Natural killer cell (primary cell): ENCODE measurements around the gene S100A4. TPM values are rescaled to one million over a fixed set of nuclear protein-coding genes. Genes with fewer than 3 reads are reported as not detected.
"Not testable (repeated sequence)": the region's sequence is repeated elsewhere in the genome, so short reads cannot be mapped to it uniquely, and the experiment has no call there.

ENCODE experiments used
- ATAC-seq, 3 donors: fragments of 150-1000 bp in 2 of 3; fragments of 200-7000 bp in 1 of 3; cut with Tn5 transposase; 1 replicate in 1 of 3; 2 replicates in 2 of 3; pipeline ENCODE4 v1.10.0; 2021; ENCODE audit warnings: mild to moderate bottlenecking in 2 of 3, moderate library complexity in 2 of 3
- DNase-seq, 2 donors: peaks; one replicate each; pipeline versions ENCODE4 v3.0.0 to v3.0.0-alpha.2; 2013 to 2021; ENCODE audit warnings: mixed read lengths in 1 of 2
- H3K27ac ChIP-seq: one replicate; pipeline ENCODE4 v1.5.1; 2013; ENCODE audit warnings: mild to moderate bottlenecking, low read length
- H3K27me3 ChIP-seq: one replicate; pipeline ENCODE4 v1.6.1; 2013; ENCODE audit warnings: low read length; ENCODE audit not compliant: control insufficient read depth, insufficient read depth
- H3K36me3 ChIP-seq: one replicate; pipeline ENCODE4 v1.6.1; 2013; ENCODE audit warnings: low read length; ENCODE audit not compliant: control insufficient read depth, insufficient read depth
- H3K4me1 ChIP-seq: one replicate; pipeline ENCODE4 v1.6.1; 2013; ENCODE audit warnings: low read length; ENCODE audit not compliant: control insufficient read depth, insufficient read depth
- H3K4me3 ChIP-seq: one replicate; pipeline ENCODE4 v1.5.1; 2013; ENCODE audit warnings: low read length
- H3K9me3 ChIP-seq: one replicate; pipeline ENCODE4 v1.6.1; 2013; ENCODE audit warnings: low read length; ENCODE audit not compliant: control insufficient read depth, insufficient read depth
- H3K27ac Mint-ChIP-seq, 2 donors: one replicate each; pipeline ENCODE4 v1.8.0; 2022; ENCODE audit warnings: mild to moderate bottlenecking in 2 of 2, mixed read lengths in 2 of 2, moderate library complexity in 1 of 2
- H3K27me3 Mint-ChIP-seq, 2 donors: one replicate each; pipeline ENCODE4 v1.8.0; 2022; ENCODE audit warnings: low read depth in 2 of 2, mixed read lengths in 2 of 2
- H3K36me3 Mint-ChIP-seq: one replicate; pipeline ENCODE4 v1.8.0; 2022; ENCODE audit warnings: mixed read lengths
- H3K4me1 Mint-ChIP-seq, 2 donors: one replicate each; pipeline ENCODE4 v1.8.0; 2022; ENCODE audit warnings: mixed read lengths in 2 of 2
- H3K4me3 Mint-ChIP-seq: one replicate; pipeline ENCODE4 v1.8.0; 2022; ENCODE audit warnings: mild to moderate bottlenecking, moderate library complexity, mixed read lengths
- H3K9me3 Mint-ChIP-seq, 2 donors: one replicate each; pipeline ENCODE4 v1.8.0; 2022; ENCODE audit warnings: mixed read lengths in 2 of 2
- WGBS: methylation state at CpG from one replicate; pipeline ENCODE4 v1.1.7; 2013; ENCODE audit warnings: missing lambda C conversion rate; ENCODE audit not compliant: insufficient coverage; 5-methylcytosine and 5-hydroxymethylcytosine counted together
- intact Hi-C: fragments of 100-400 bp; cut with micrococcal nuclease; formaldehyde crosslinking; loops from one replicate; pipeline ENCODE4 v1.14.2; 2022
- total RNA-seq, 4 donors: library from RNA; stranded (reverse); fragments of 120-200 nt in 1 of 4; gene quantifications; one replicate each; pipeline versions ENCODE4 v1.2.3 to v1.2.4, GENCODE V29; 2013 to 2022
- TF ChIP-seq, protein P1 (sequence below): fragments of 200-600 bp; IDR thresholded peaks from one replicate; pipeline ENCODE4 v1.8.0; 2022; ENCODE audit warnings: antibody characterized with exemption

Gene S100A4
- total RNA-seq, 3 donors from 2014 or later (not counting 1 experiment from before 2014, with no cell fraction given): 509 to 689 (median 597) TPM

DNA sequence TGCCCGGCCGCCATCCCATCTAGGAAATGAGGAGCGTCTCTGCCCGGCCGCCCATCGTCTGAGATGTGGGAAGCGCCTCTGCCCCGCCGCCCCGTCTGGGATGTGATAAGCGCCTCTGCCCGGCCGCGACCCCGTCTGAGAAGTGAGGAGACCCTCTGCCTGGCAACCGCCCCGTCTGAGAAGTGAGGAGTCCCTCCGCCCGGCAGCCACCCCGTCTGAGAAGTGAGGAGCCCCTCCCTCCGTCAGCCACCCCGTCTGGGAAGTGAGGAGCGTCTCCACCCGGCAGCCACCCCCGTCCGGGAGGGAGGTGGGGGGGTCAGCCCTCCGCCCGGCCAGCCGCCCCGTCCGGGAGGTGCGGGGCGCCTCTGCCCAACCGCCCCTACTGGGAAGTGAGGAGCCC is 37.2 kb upstream of the S100A4 start:
- DNase-seq, H3K36me3 ChIP-seq, H3K27me3 ChIP-seq, intact Hi-C loops, H3K4me1 Mint-ChIP-seq, H3K36me3 Mint-ChIP-seq, H3K4me1 ChIP-seq, H3K4me3 ChIP-seq, H3K9me3 Mint-ChIP-seq, H3K4me3 Mint-ChIP-seq, H3K27ac ChIP-seq, H3K9me3 ChIP-seq, H3K27ac Mint-ChIP-seq, ATAC-seq: not testable (repeated sequence)
- H3K27me3 Mint-ChIP-seq: peaks cover 23 to 30% of the 10 kb centered on the region in 2 donors
- WGBS: 93% methylated on average over 26 of the region's 34 CpGs

DNA sequence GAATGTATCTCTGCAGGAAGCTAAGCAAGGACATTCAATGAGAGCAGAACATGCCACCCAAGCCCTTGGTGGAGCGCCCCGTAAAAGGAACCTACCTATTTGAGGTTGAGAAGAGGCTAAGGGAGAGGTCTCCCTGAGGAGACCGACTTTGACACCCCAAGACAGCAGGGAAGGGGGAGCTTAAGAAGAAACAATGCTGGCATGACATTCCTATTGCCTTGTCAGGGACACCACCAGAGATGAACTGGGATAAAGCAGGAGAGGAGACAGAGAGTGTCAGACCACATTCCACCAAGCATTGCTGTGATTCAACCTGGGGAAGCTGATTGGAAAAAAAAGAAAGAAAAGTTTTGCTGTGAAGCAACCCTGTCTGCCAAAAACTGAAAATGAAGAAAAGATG is 33.3 kb upstream of the S100A4 start:
- no peaks in the 10 kb centered on the region for H3K9me3 Mint-ChIP-seq
- intact Hi-C loops: no loop called here
- no peak for ATAC-seq

DNA sequence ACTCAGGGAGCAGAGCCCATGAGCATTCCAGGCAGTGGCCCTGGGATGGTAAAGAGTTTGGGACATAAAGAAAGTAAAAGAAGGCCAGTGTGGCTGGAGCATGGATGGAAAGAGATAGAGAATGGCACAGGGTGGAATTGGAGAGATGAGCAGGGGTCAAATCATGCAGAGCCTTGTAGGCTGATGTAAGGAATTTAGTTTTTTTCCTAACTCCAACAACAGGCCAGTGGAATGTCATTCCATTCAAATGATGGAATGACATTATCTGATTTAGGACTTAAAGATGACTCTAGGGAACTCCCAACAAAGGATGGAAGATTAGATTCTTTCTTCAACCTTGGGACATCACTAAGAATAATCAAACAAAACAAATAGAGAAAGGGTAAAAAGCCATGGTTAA is 32.9 kb upstream of the S100A4 start:
- ATAC-seq (no peak), DNase-seq (no peak)
- Mint-ChIP-seq H3K4me1 (no peaks in the 10 kb centered on the region), H3K4me3 (no peak overlapping the region), H3K27ac (no peak overlapping the region), H3K27me3 (peaks cover 19 to 27% of the 10 kb centered on the region in 2 donors), H3K36me3 (no peaks in the 10 kb centered on the region), H3K9me3 (no peaks in the 10 kb centered on the region)
- H3K27me3 ChIP-seq: peaks cover 2% of the 10 kb centered on the region
- TF ChIP-seq, protein P1, sequence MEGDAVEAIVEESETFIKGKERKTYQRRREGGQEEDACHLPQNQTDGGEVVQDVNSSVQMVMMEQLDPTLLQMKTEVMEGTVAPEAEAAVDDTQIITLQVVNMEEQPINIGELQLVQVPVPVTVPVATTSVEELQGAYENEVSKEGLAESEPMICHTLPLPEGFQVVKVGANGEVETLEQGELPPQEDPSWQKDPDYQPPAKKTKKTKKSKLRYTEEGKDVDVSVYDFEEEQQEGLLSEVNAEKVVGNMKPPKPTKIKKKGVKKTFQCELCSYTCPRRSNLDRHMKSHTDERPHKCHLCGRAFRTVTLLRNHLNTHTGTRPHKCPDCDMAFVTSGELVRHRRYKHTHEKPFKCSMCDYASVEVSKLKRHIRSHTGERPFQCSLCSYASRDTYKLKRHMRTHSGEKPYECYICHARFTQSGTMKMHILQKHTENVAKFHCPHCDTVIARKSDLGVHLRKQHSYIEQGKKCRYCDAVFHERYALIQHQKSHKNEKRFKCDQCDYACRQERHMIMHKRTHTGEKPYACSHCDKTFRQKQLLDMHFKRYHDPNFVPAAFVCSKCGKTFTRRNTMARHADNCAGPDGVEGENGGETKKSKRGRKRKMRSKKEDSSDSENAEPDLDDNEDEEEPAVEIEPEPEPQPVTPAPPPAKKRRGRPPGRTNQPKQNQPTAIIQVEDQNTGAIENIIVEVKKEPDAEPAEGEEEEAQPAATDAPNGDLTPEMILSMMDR: no peak
- no peaks in the 10 kb centered on the region for H3K9me3 ChIP-seq
- intact Hi-C loops: no loop called here
- no peaks in the 10 kb centered on the region for H3K4me1 ChIP-seq
- no peak overlapping the region for H3K27ac ChIP-seq
- no peaks in the 10 kb centered on the region for H3K36me3 ChIP-seq
- H3K4me3 ChIP-seq: no peak overlapping the region

More for the DNA sequence above, 33.3 kb upstream of the S100A4 start:
- Histone ChIP-seq H3K27ac (no peak overlapping the region), H3K27me3 (peaks cover 2% of the 10 kb centered on the region), H3K4me1 (no peaks in the 10 kb centered on the region), H3K4me3 (no peak overlapping the region), H3K36me3 (no peaks in the 10 kb centered on the region), H3K9me3 (no peaks in the 10 kb centered on the region)
- Mint-ChIP-seq H3K36me3 (no peaks in the 10 kb centered on the region), H3K4me1 (no peaks in the 10 kb centered on the region), H3K27me3 (peaks cover 19 to 27% of the 10 kb centered on the region in 2 donors), H3K4me3 (no peak overlapping the region), H3K27ac (no peak overlapping the region)
- TF ChIP-seq, protein P1: no peak
- WGBS: 81% methylated on average over 3 of the region's 3 CpGs
- DNase-seq: no peak

DNA sequence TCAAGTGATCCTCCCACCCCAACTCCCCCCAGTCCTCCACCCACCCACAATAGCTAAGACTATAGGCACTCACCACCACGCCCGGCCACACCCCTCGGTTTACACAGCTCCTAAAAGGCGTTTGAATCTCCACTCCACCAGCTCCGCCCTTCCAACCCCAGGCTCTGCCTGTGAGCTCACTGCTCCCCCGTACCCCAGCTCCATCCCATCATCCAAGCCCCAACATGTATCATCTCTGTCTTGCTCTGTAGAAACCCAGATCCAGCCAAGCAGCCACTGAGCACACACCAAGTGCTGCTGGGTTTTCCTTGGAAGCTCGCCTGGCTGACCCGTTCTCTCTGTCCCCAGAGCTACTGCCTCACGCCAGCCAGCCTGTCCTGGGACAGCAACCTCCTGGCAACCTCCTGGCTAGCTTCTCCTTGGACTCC is 32.0 kb upstream of the S100A4 start:
- no peak overlapping the region for H3K27ac ChIP-seq
- Mint-ChIP-seq H3K4me1 (no peaks in the 10 kb centered on the region), H3K27me3 (peaks cover 19 to 27% of the 10 kb centered on the region in 2 donors), H3K27ac (no peak overlapping the region), H3K4me3 (no peak overlapping the region), H3K36me3 (no peaks in the 10 kb centered on the region), H3K9me3 (no peaks in the 10 kb centered on the region)
- TF ChIP-seq, protein P1: no peak
- ATAC-seq (no peak), DNase-seq (no peak)
- H3K9me3 ChIP-seq: no peaks in the 10 kb centered on the region
- no peaks in the 10 kb centered on the region for H3K4me1 ChIP-seq
- 71% methylated on average over 9 of the region's 9 CpGs for WGBS
- intact Hi-C loops: no loop called here
- peaks cover 2% of the 10 kb centered on the region for H3K27me3 ChIP-seq
- H3K36me3 ChIP-seq: no peaks in the 10 kb centered on the region
- H3K4me3 ChIP-seq: no peak overlapping the region
